Measurements from ENCODE around the gene ZSCAN1.

Gene ZSCAN1

DNA sequence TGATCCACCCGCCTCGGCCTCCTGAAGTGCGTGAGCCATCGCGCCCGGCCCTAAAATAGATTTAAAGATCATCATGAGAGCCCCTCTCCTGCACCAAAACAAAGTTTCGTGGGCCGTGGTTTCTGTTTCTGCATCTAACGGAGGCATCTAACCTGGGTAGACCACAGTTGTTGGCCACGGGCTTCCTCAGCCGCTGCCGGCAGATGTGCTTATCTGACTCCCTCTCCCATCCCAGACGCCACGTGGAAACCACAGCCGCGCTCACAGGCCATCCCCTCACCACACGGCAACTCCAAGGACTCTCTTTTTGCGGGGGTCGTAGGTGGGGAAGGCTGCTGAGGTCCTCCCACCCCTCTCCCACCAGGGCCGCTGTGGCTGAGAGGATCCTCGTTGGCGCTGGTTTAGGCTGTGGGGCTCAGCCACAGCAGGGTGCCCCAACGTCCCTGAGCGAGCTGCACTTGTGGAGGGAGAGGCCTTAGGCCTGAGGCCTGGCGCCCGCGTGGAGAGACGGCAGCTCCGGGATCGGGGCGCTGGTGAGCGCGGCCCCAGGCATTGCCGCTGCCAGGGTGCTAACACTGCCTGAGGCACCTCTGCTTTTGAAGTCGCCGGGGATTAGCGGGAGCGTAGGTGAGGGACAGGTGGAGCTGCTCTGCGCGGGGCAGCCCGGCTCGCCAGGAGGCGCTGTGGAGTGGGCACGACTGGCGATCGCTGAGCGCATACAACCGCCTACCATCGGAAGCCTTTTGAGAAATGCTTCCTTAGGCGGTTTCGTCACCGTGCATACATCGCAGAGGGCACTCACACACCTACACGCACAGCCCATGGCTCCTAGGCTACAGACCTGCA is 8.9 kb downstream of the ZSCAN1 start:
- no peak for DNase-seq

DNA sequence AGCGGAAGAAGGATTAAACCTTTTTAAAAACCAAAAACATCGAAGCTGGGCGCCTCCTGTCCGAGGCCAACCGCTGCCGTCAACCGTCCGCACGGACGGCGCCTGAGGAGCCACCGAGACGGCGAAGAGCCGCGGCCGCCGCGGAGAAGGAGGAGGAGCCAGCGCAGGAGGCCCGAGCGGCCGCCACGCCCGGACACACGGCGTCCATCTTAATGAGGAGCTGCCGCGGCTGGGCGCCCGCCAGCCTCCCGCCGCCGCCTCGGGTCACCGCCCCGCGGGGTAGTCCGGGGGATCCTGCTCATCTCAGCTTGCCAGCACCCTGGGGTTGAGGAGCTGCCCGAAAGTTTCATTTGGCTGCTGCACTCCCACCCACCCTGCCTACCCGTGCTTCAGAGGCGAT is 10.6 kb downstream of the ZSCAN1 start:
- DNase-seq = no peak

DNA sequence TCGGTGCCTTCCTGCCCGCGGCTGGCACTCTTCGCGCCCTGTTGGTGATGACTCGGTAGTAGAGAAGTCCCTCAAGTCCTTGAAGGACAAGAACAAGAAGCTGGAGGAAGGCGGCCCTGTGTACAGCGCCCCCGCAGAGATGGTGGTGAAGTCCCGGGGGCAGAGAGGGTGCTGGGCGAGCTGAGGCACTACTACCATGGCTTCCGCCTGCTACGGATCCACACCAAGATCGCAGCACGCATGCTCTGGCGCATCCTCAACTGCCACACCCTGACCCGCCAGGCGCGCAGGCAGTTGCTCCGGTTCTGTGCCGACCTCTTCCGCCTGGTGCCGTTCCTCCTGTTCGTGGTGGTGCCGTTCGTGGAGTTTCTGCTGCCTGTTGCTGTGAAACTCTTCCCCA is 11.1 kb downstream of the ZSCAN1 start:
- DNase-seq = no peak

DNA sequence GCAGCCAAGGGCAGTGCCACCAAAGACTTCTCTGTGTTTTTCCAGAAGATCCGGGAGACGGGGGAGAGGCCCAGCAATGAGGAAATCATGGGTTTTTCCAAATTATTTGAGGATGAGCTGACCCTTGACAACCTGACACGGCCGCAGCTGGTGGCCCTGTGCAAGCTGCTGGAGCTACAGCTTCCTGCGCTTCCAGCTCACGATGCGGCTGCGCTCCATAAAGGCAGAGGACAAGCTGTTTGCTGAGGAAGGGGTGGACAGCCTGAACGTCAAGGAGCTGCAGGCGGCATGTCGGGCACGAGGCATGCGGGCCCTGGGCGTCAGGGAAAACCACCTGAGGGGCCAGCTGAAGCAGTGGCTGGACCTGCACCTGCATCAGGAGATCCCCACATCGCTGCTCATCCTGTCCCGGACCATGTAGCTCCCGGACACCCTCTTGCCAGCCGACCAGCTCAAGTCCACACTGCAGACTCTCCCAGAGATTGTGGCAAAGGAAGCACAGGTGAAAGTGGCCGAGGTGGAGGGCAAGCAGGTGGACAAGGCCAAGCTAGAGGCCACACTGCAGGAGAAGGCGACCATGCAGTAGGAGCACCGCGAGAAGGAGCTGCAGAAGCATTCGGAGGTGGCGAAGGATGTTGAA is 11.7 kb downstream of the ZSCAN1 start:
- no peak for DNase-seq

DNA sequence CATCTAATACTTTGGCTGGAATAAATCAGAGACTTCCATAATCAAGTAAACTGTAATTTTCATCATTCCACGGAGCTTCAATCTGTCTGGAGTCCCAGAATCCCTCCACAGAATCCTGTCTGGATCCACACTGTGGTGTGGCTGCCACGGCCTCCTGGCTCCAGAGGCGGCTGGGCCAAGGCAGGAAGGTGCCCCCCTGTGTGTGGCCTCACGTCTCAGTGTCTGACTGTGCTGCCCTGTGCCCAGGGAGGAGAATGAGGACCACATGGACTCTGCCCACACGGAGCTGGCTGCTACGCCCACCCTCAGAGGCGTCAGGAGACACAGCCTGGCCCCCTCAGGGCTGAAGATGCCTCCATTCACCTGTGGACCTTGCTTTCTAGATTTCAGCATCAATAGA is 13.0 kb downstream of the ZSCAN1 start:
- DNase-seq = no peak

DNA sequence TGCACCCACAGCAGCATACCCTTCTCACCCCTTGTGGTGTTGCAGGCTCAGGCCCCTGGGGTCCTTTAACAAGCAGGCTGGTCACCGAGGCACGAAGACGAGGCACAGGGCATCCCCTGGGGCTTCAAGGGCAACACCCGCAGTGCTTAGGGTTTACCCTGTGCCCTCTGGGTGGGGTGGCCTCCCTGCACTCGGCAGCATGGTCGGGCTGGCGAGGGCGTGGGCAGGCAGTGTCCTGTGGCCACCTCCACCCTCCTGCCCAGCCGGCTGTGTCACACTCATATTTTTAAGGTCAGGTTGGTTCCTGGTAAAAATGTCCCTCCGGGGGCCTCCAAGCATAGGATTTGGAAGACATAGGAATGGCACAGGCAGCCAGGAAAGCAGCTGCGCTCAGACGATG is 13.8 kb downstream of the ZSCAN1 start:
- DNase-seq = no peak

DNA sequence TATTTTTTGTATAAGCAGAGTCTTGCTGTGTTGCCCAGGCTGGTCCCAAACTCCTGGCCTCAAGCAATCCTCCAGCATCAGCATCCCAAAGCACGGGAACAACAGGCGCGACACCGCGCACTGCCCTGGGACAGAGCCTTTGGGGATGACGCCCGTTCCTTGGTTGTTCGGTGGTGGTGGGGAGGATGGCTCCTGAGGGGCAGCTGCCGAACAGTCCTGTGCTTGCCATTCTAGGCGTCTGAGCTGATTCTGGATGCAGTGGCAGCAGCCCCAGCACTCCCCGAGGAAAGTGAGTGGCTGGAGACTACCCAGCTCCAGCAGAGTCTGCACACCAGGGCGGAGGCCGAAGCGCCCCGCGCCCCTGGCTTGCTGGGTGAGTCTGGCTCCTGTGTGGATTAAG is 18.4 kb downstream of the ZSCAN1 start:
- no peak for DNase-seq

DNA sequence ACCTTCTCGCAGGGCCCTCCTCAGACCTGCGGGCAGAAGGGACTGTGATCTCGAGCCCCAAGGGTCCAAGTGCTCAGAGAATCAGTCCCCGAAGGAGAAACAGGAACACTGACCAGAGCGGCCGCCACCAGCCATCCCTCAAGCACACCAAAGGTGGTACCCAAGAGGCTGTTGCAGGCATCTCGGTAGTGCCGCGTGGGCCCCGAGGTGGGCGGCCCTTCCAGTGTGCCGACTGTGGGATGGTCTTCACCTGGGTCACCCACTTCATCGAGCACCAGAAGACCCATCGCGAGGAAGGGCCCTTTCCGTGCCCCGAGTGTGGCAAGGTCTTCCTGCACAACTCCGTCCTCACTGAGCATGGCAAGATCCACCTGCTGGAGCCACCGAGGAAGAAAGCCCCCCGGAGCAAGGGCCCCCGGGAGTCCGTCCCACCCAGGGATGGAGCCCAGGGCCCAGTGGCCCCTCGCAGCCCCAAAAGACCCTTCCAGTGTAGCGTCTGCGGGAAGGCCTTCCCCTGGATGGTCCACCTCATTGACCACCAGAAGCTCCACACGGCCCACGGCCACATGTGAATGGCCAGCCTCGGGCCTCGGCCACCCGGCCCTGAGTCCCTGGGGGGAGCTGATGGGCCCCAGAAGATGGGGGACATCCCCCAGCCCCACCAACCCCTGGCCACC is 19.8 kb downstream of the ZSCAN1 start:
- DNase-seq = no peak

DNA sequence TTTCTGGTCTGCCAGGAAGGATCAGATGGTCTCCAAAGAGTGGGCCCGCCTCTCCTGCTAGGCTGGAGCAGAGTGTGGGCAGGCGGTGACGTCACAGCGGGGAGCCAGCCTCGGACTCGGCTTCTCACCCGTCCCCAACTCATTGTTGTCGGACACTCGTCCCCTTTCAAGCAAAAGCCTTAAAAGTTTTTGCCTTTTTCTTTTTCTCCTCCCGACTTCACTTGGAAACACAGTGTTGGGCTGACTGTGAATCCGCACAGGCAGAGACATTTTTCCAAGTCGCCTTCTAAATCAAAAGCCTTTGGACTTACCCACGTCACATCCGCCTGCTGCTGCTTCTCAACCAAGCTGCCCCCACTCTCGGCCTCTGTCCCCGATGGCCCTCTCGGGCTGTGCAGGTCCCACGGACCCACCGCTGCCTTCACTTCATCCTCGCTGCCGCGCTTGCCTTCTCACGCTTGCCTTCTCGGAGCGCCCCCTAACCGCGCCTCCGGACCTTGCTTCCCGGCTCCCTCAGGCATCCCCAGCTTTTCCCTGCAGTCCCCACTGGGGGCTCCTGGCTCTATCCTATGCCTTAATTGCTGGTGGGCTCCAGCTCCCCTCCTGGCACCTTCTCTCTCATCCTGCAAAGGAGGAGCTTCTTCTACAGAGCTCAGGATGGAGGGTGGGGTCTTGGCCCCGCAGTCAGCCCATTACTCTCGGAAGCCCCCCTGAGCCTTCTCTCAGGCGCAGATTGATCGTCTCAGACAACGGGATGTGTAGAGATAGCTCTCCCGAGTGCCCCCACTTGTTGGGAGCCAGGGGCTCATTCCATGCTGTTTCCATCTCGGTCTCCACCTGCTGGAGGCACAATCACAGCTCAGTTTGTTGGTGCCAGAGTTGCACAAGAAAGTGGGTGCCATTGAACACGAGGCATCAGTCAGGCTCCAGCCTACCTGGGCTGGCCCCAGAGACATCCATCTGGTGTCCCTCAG is 21.4 kb downstream of the ZSCAN1 start:
- no peak for DNase-seq

DNA sequence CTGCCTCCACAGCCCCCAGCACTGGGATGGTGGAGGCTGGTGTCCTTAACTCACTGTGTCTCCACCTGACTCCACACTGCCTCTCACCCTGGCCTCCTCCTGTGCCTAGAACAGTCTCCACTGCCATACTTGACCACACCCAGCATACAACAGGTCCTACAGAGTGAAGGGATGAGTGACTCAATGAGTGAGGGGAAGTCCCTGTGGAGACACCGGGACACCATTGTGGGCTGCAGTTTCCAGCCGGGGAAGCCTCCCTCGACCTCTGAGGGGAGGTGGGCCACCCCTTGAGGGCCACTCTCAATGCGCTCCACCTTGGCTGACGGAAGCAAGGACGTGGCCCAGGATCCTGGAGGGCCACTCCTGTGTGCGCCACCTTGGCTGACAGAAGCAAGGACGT is 22.4 kb downstream of the ZSCAN1 start:
- no peak for DNase-seq

DNA sequence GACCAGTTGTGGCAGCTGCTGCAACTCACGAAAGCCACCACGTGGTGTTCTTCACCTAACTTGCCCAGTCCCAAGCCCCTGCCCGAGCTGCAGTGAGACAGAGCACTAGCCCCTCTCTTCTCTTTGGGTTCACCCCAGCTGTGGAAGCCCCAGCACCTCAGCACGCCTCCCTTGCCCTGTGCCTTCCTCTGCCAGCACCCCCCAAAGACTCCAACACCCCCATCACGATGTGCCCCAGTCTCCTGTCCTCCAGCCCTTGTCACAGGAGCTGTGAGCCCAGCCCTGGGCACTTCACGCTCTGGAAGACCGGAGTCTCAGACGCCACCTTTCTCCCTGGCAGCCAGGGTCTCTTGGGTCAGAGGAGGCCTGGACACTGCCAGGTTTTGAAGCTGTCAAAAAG is 23.0 kb downstream of the ZSCAN1 start:
- no peak for DNase-seq

DNA sequence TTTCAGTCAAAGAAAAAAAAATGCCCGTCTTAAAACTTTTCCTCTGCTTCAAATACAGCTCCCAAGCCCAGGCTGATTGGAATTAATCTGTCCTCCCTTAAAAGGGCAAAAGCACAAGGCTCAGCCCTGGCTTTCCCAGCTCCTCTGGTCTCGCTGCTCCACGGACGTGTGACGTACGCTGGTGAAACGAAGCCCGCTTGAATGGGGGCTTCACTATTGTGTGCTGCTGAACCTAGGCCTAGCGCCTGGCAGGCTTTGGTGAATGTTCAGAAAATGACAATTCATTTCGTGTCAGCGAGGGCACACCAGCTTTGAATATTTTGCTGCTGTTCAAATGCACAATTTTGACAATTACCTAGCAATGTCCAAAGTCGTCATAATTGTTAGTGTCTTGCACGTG is 24.6 kb downstream of the ZSCAN1 start:
- DNase-seq = no peak

DNA sequence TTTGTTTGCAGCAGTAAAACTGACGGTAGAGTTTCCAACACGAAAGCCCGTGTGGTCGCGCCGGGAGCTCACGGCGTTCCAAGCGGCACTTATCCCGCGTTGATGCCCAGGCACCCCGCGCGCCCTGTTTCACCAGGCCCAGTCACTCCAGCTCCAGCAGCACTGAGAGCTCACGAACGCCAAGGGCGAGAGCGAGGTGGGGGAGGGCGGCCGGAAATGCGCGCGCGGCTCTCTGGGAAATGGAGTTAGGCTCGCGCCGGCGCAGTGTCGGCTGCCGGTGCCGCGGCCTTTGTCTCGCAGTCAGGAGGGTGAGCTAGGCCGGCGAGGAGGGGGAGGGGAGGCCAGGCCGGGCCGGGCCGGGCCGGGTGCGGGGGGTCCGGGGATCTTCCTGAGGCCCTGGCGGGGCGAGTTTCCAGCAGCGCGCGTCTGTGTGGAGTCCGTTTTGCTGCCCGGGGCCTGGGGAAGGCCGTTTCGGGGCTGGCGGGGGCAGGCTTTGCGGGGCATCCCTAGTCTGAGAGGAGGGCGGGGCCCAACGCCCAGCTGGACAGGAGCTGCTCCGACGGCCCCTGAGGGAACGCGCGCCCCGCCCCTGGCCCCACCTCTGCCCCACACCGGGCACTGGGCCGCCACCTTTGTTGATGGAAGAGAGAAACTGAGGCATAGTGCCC is 25.3 kb downstream of the ZSCAN1 start, which contains the start of gene ZNF135:
Gene ZNF135 (plus strand): TSS at position 280 of the 668 bp plus-strand sequence. CDS start 721 bp downstream, outside the sequence.
- peak; percentile 57 to 62 for DNase-seq

DNA sequence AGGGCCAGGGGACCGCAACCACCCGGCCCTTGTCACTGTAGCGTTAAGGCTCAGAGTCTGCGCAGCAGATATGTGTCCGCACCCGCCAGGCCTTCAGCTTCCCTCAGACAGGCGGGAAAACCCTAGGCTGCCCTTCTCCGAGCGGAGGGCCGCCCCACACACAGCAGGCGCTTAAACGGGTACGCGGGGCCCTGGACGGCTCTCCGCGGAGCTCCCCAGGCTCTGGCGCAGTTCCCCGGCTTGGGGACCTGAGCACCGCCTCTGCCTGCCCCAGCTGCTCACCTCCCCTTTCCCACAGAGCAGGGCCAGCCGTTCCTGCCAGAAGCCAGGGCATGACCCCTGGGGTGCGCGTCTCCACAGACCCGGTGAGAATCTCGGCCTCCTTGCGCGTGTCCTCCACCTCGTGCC is 25.9 kb downstream of the ZSCAN1 start:
- no peak for DNase-seq

DNA sequence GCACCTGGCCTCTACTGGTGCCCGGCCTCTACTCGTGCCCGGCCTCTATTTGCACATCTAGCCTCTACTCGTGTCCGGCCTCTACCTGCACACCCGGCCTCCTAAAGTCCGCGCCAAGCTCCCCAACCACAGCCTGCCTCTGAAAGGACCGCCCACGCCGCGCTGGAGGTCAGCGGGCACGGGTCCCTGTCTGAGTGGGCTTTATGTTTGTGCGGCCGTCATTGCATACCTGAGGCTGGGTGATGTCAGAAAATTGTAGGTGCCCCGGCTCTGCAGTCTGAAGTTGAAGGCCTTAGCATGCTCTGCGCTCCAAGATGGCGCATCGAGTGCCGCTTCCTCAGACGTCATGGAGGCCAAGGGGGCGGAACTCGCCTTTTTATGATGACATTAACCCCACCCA is 26.4 kb downstream of the ZSCAN1 start:
- no peak for DNase-seq

DNA sequence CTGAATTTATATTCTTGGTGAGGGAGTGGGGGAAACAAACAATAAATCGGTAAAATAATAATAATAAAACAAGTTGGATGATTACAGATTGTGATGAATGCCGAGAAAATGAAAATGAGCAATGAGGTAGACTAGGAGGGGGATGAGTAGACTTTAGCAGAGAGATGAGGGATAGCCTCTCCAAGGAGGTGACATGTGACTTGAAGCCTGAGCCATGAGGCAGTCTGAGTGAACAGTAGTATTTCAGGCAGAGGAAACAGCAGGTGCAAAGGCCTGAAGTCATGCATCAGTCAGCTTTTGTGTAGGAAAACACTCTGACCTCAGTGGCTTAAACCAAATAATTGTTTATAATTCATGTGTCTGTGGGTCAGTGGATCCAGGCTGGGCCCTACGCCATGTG is 29.9 kb downstream of the ZSCAN1 start:
- no peak for DNase-seq

DNA sequence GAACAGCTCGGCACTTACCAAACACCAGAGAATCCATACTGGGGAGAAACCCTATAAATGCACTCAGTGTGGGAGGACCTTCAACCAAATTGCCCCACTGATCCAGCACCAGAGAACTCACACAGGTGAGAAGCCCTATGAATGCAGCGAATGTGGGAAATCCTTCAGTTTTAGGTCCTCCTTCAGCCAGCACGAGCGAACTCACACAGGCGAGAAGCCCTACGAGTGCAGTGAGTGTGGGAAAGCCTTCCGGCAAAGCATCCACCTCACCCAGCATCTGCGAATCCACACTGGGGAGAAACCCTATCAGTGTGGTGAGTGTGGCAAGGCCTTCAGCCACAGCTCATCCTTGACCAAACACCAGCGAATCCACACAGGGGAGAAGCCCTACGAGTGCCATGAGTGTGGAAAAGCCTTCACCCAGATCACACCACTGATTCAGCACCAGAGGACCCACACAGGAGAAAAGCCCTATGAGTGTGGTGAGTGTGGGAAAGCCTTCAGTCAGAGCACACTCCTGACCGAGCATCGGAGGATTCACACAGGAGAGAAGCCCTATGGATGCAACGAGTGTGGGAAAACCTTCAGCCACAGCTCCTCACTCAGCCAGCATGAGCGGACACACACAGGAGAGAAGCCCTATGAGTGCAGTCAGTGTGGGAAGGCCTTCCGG is 33.6 kb downstream of the ZSCAN1 start:
- no peak for DNase-seq

DNA sequence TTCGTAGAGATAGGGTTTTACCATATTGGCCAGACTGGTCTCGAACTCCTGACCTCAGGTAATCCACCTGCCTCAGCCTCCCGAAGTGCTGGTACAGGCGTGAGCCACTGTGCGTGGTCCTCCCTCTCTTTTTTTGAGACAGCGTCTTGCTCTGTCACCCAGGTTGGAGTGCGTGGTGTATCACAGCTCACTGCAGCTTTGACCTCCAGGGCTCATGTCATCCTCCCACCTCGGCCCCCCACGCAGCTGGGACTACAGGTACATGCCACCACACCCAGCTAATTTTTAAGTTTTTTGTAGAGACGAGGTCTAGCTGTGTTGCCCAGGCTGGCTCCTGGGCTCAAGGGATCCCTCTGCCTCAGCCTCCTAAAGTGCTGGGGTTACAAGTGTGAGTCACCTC is 46.0 kb downstream of the ZSCAN1 start:
- DNase-seq = no peak

DNA sequence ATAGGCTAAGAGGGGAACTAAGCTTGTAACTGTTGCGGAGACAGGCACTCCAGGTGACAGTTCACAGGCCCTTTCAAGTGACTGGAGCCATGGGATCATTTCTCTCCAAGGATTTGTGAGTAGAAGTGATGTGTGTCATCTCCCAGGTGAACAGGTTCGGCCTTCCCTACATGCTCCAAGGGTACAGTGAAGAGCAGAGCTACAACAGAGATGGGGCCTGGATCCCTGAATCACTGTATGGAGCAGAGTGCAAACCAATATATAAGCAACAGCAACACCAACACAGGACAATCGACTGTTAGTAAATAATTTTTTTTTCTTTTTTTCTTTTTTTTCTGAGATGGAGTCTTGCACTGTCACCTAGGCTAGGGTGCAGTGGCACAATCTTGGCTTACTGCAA is 49.2 kb downstream of the ZSCAN1 start:
- DNase-seq = no peak

DNA sequence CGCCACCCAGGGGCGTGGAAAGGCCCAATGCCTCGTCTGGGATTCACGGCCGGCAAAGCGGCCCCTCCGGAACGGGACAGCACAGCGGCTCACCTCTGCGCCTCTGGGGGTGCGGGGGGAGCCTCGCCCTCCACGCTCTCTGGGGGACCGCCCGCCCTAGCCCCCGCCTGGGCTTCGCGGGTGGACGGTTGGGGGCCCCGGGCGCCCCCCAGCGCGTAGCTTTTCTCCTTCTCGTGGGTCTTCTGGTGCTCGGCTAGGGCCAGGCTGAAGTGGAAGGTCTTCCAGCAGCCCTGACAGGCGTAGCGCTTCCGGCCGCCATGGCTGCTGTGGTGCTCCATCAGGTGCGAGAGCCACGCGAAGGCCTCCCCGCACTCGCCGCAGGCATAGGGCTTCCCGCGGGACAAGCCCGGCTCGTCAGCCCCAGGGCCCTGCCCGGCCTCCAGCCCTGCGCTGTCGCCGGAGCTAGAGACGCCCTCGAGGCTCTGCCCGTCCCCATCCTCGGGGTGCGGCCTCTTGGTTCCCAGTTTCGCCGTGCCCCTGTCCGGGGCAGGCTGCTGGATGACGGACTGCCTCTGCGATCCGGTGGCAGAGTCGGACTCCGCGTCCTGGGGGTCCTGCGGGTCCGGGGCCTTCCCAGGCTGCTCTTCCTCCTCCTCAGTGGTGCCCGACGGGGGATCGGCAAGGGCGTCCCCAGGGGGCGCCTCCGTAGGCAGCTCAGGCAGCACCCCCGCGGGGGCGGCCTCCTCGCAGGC is 50.9 kb downstream of the ZSCAN1 start:
- DNase-seq = no peak
